ENCODE measurements around the gene NELFE. TPM values are rescaled to one million over a fixed set of nuclear protein-coding genes. Genes with fewer than 3 reads are reported as not detected.
"Not testable (repeated sequence)": the region's sequence is repeated elsewhere in the genome, so short reads cannot be mapped to it uniquely, and the experiment has no call there.

Gene NELFE, protein sequence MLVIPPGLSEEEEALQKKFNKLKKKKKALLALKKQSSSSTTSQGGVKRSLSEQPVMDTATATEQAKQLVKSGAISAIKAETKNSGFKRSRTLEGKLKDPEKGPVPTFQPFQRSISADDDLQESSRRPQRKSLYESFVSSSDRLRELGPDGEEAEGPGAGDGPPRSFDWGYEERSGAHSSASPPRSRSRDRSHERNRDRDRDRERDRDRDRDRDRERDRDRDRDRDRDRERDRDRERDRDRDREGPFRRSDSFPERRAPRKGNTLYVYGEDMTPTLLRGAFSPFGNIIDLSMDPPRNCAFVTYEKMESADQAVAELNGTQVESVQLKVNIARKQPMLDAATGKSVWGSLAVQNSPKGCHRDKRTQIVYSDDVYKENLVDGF
- polyA plus RNA-seq (ENCODE audit: insufficient read depth in 1 of 5, insufficient read length in 5 of 5, low replicate concordance in 1 of 5) = 10 to 100 TPM; 76.5 to 93.4 (median 81.9) TPM
- long read RNA-seq, donor 1, transcript NELFE-202 (11 exons, 1,584 nt) = major isoform, 21 of 39 reads
- long read RNA-seq, donor 1, partial matches to known transcripts = 17 of 39 reads
- long read RNA-seq, donor 1, other reads (novel, unspliced or antisense) = 0 of 39 reads
- long read RNA-seq, donor 2, transcript NELFE-202 (11 exons, 1,584 nt) = major isoform, 17 of 41 reads
- long read RNA-seq, donor 2, partial matches to known transcripts = 16 of 41 reads
- long read RNA-seq, donor 2, other reads (novel, unspliced or antisense) = 8 of 41 reads
- long read RNA-seq, donor 3, transcript NELFE-202 (11 exons, 1,584 nt) = major isoform, 26 of 40 reads
- long read RNA-seq, donor 3, partial matches to known transcripts = 12 of 40 reads
- long read RNA-seq, donor 3, other reads (novel, unspliced or antisense) = 0 of 40 reads
- long read RNA-seq, donor 4, transcript NELFE-202 (11 exons, 1,584 nt) = major isoform, 14 of 19 reads
- long read RNA-seq, donor 4, partial matches to known transcripts = 5 of 19 reads
- long read RNA-seq, donor 4, other reads (novel, unspliced or antisense) = 0 of 19 reads
- long read RNA-seq, donor 5, transcript NELFE-202 (11 exons, 1,584 nt) = major isoform, 28 of 54 reads
- long read RNA-seq, donor 5, partial matches to known transcripts = 22 of 54 reads
- long read RNA-seq, donor 5, other reads (novel, unspliced or antisense) = 0 of 54 reads
- long read RNA-seq, donor 6, transcript NELFE-202 (11 exons, 1,584 nt) = major isoform, 32 of 54 reads
- long read RNA-seq, donor 6, partial matches to known transcripts = 14 of 54 reads
- long read RNA-seq, donor 6, other reads (novel, unspliced or antisense) = 6 of 54 reads
- long read RNA-seq, donor 7, transcript NELFE-202 (11 exons, 1,584 nt) = major isoform, 20 of 101 reads
- long read RNA-seq, donor 7, partial matches to known transcripts = 60 of 101 reads
- long read RNA-seq, donor 7, other reads (novel, unspliced or antisense) = 16 of 101 reads
- long read RNA-seq, donor 8, transcript NELFE-202 (11 exons, 1,584 nt) = major isoform, 8 of 16 reads
- long read RNA-seq, donor 8, partial matches to known transcripts = 6 of 16 reads
- long read RNA-seq, donor 8, other reads (novel, unspliced or antisense) = 0 of 16 reads

DNA sequence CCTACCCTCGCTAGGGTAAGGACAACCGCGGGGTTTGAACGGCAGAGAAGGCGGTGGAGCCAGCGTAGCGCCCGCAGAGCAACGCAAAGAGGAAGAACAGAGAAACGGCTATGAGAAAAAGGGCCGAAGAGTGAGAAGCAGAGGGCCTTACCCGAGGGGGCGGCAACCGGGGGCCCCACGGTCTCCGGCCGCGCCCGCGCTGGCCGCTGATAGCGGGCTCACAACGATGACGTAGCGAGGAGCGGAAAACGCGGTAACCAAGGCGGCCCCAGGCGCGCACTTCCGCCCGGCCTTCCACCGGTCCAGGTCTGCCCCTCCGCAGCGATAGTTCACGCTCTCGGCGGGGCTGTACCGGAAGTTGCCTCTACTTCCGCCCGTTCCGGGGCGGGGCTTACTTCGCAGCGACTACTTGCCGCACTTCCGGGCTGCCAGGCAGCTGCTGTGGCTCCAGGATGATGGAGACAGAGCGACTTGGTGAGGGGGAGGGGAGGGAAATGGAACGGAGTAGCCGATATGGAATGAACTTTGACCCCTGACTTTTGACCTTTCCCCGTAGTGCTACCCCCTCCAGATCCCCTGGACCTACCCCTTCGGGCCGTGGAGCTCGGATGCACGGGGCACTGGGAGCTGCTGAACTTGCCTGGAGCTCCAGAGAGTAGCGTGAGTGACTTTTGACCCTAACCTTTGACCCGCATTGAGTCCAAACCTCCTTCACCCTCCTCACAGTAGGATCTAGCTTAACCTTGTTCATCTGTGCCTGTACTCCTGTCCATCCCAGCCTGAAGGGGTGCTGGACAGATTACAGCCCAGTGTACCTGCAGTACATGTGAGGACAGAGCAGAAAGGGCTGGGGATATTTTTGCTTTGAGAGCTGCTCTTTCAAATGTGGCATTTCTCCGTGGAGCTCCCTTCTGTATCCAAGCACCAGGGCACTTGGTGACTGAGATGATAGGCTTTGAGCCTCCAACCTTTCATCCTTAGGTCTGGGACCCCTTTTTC lies at the start of gene NELFE, which contains the start of gene SKIC2:
TSS of gene NELFE (minus strand) at position 231 of the 999 bp plus-strand sequence. CDS start 525 bp downstream, outside the sequence.
TSS of gene SKIC2 (plus strand) at position 435 of the 999 bp plus-strand sequence. CDS start at position 453, 18 bp downstream.
- DNase-seq = peak; percentile 99

DNA sequence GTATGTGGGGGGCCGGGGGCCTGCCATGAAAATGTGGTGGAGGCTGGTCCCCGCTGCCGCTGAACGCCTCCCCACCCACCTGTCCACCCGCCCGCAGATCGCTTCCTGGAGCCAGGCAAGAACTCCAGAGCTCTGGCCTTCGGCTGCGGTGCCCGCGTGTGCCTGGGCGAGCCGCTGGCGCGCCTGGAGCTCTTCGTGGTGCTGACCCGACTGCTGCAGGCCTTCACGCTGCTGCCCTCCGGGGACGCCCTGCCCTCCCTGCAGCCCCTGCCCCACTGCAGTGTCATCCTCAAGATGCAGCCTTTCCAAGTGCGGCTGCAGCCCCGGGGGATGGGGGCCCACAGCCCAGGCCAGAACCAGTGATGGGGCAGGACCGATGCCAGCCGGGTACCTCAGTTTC lies 49.3 kb upstream of the NELFE start:
- not testable (repeated sequence) for DNase-seq

DNA sequence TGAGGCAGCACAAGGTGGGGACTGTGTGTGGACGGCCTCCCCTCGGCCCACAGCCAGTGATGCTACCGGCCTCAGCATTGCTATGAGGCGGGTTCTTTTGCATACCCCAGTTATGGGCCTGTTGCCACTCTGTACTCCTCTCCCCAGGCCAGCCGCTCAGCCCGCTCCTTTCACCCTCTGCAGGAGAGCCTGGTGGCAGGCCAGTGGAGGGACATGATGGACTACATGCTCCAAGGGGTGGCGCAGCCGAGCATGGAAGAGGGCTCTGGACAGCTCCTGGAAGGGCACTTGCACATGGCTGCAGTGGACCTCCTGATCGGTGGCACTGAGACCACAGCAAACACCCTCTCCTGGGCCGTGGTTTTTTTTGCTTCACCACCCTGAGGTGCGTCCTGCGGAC lies 48.3 kb upstream of the NELFE start:
- not testable (repeated sequence) for DNase-seq

DNA sequence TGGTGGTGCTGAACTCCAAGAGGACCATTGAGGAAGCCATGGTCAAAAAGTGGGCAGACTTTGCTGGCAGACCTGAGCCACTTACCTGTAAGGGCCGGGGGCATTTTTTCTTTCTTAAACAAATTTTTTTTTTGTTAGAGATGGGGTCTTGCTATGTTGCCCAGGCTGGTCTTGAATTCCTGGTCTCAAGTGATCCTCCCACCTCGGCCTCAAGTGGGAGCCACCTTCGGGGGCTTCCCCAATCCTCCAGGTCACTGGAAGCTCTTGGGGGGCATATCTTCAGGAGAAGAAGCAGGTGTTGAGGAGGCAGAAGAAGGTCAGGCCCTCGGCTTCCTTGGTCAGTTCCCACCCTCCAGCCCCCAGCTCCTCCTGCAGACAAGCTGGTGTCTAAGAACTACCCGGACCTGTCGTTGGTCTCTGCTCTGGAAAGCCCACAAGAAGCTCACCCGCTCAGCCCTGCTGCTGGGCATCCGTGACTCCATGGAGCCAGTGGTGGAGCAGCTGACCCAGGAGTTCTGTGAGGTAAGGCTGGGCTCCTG lies 47.3 kb upstream of the NELFE start:
- not testable (repeated sequence) for DNase-seq

DNA sequence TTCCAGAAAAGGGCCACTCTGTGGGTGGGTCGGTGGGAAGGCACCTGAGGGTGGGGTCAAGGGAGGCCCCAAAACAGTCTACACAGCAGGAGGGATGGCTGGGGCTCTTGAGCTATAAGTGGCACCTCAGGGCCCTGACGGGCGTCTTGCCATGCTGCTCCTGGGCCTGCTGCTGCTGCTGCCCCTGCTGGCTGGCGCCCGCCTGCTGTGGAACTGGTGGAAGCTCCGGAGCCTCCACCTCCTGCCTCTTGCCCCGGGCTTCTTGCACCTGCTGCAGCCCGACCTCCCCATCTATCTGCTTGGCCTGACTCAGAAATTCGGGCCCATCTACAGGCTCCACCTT lies 46.7 kb upstream of the NELFE start:
- DNase-seq = not testable (repeated sequence)

DNA sequence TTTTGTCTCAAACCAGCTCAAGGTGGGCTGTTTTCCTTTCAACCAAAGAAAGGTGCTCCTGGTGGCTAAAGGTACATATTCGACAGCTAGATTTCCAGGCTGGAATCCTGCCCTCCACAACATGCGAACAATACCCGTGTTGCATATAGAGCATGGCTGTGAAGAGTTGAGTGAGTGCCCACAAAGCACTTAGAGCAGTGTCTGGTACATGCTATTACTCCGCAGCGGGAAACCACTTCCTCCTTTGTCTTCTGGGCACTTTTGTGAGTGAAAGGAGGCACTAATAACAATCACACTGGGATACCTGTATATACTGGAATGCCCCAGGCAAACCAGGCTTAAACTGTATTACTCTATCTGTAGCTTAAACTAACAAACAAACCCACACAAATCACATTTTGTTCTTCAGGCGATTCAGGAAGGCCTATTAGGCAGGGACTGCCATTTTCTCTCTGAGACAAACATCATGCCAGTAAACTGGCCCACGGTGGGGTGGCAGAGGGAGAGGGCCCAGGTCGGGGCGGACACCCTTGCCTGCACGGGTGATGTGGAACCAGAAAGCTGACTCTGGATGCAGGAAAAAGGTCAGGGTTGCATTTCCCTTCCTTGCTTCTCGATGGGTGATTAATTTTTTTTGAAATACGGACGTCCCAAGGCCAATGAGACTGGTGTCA lies 46.2 kb upstream of the NELFE start:
- not testable (repeated sequence) for DNase-seq

DNA sequence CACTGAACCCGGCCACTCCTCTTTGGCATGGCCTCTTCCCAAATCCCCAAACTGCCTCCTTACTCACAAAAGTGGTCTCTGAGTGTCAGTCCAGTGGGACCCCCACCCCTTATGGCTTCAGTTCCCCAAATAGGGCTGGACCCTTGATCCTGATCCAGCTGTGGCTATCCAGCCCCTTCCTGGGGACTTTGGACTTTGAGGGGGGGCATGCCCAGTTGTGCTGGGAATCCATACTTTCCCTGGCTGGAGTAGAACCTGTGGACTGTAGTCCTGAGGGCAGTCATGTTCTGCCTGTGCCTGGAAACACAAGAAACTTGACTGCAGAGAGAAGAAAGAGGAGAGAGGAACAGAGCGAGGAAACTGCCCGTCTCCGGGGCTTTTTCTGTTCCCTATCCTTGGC lies 45.6 kb upstream of the NELFE start:
- DNase-seq = not testable (repeated sequence)

DNA sequence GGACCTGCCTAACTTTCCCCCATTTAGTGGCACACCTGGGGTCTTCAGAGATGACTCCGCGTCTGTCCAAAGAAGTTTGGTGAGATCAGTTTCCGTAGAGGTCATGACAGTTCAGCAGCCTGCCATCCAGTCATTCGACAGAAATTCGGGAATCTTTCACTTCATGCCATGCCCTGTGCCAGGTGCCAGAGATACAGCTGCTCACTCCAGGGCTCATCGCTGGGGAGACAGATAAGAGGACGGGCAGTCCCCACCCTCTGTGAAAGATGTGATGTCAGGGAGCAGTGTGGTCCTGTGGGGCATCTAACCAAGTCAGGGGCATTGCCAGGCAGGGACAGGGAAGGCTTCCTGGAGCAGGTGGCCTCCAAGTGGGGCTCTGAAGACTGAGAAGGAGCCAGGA lies 44.5 kb upstream of the NELFE start:
- DNase-seq = not testable (repeated sequence)

DNA sequence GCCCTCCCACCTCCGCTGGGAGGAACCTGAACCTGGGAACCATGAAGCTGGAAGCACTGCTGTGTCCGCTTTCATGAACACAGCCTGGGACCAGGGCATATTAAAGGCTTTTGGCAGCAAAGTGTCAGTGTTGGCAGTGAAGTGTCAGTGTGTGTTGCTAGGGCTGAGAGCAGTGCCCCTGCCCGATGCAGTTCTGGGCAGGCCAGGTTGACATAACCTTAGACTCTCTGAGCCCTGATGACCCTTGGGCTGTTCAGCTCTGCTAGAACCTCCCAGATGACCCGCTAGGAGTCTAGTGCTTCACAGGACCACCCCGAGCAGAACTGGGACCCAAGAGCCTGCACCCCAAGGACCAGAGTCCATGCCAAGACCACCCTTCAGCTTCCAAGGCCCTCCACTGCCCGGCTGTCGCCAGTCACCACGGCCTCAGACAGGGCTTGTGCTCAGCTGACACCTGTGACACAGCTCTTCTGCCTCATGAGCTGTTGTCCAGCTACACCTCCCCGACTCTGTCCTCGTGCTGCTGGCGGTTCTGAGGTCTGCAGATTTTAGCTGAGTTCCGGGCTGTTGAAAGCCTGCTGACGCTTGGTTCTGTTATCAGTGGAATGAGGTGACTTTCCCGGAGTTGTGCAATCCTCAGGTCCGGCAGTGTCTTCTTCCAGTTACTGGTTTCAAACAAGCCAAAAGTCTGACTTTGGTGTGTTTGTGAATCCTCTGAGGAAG lies 43.9 kb upstream of the NELFE start:
- not testable (repeated sequence) for DNase-seq

DNA sequence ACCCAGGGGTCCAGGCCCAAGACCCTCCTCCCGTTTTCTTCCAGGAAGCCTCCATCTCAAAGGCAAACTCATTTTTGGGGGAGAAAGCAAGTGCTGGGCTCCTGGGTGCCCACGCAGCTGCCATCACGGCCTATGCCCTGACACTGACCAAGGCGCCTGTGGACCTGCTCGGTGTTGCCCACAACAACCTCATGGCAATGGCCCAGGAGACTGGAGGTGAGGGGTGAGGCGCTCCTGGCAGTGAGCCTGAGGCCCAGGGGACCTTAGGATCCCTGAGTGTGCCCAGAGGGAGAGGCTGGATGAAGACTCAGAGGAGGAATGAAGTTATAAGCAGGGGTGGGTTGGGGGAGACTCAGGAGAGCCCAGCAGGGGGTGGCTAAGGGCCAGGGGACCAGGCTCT lies 37.6 kb upstream of the NELFE start:
- DNase-seq = not testable (repeated sequence)

DNA sequence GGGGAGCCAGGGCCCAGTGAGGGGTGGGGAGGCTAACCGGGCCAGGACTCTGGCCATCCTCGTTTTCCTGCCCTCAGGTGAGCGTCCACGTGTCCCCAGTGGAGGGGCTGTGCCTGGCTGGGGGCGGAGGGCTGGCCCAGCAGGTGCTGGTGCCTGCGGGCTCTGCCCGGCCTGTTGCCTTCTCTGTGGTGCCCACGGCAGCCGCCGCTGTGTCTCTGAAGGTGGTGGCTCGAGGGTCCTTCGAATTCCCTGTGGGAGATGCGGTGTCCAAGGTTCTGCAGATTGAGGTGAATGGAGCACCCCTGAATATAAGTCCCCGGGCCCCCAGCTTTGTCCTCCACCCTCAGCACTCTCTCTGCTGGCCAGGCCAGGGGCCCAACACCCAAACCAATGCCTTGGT lies 35.6 kb upstream of the NELFE start:
- DNase-seq = not testable (repeated sequence)

DNA sequence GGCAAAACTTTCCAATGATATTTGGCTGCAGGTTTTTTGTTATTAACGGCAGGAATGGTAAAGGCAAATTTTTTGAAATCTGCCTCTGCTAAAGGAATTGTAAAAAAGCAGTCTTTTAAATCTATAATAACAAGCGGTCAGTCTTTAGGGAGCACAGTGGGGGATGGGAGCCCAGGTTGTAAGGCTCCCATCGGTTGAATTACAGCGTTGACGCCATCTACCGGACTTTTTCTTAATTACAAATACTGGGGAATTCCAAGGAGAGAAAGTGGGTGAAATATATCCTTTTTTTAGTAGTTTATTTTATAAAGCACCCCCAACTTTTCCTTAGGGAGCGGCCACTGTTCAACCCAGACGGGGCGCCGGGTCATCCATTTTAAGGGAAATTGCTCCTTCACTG lies 30.6 kb upstream of the NELFE start:
- DNase-seq = not testable (repeated sequence)

DNA sequence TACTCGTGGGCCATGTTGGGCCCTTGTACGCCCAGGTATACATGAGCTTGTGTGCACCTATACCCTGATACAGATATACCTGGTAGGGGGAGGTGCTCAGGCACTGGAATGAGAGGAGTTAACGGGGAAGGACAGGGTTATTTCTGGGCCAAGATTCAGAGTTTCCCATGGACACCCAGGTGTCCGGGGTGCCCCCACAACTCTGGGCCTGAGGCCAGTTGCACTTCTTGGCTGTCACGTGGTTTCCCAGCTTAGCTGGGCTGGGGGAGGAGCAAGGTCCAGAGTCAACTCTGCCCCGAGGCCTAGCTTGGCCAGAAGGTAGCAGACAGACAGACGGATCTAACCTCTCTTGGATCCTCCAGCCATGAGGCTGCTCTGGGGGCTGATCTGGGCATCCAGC lies 23.0 kb upstream of the NELFE start, which contains the start of gene C4A:
TSS of gene C4A (plus strand) at position 314 of the 400 bp plus-strand sequence. CDS start at position 365, 51 bp downstream.
- not testable (repeated sequence) for DNase-seq

DNA sequence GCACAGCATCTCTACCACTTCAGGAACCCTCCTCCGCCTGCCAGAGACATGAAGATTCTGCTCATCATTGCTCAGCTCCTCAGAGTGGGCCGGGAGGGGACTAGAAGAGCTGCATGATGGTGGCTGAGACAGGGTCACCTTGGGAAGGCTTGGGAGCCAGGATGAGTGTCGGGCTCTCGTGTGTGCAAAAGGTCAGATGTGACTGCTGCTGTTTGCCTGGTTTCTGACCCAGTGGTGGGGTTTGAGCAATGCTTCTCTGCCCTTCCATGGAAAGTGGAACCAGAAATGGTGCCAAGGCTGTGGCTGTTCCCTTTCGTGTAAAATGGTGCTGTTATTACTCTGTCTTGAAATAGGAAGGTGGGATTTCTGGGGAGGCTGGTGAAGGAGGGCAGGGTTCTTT lies 22.2 kb upstream of the NELFE start:
- not testable (repeated sequence) for DNase-seq

DNA sequence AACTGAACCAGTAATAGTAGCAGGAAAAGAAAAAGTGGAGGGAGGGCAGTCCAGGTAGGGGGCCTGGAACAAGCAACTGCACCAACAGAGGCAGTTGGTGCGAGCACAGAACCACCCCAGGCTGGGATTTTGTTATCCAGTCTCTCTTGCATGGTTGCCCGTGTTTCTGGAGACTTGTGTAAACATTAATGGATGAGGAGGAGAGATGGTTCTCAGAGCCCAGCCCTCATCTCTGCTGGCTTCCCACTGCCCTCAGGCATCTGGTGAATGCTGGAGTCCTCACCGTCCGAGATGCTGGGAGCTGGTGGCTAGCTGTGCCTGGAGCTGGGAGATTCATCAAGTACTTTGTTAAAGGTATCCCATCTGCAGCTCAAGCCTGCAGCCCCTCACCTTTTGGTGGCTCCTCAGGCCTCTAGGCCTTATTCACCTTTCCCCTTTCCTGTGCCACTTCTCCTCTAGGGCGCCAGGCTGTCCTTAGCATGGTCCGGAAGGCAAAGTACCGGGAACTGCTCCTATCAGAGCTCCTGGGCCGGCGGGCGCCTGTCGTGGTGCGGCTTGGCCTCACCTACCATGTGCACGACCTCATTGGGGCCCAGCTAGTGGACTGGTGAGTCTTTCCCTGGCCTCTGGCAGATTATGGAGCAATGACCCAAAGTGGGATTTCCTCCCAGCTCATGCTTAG lies 21.6 kb upstream of the NELFE start:
- not testable (repeated sequence) for DNase-seq

DNA sequence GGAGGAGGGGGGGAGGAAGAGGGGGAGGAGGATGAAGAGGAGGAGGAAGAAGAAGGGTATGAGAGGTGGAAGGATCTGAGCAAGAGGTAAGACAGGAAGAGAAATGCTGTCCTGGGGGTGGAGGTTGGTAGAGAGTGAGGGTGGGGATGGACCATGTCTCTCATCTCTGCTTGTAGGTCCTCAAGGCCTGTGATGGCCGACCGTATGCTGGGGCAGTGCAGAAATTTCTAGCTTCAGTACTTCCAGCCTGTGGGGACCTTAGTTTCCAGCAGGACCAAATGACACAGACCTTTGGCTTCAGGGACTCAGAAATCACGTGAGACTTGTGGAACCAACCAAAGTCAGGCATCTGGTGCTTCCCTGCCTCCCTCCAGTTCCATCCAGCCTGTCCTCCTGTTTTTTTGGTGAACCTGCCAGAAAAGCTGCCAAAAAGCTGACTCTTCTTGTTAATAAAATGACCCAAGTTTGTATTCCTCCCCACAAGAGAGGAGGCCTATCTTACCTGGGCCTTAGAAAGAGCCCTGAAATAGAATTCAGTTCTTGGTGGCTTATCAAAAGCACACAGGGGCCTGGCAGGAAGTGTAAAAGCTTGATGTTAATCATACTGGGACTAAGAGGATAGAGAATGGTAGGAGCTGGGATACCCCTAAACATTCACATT lies 20.6 kb upstream of the NELFE start:
- DNase-seq = no peak

DNA sequence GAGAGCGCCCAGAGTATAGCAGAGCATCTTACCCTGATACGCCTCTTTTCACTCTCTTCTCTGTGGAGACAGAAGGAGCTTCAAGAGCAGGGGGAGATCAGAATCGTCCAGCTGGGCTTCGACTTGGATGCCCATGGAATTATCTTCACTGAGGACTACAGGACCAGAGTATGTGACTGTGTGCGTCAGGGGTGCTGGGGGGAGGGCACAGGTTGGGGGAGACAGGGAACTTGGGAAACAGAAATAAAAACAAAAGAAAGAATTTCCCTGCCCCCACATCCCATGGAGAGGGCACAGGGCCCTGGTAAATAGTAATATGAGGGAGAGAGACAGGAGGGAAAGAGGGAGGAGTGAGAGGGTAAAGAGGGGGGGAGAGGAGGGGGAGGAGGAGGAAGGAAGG lies 20.1 kb upstream of the NELFE start:
- DNase-seq = no peak
